GM12891 (cell line): ENCODE measurements around the gene HOXC5.

Source experiments
- DNase-seq: peaks from one replicate; pipeline ENCODE4 v3.0.0; 2011; ENCODE audit warnings: low spot score; ENCODE audit not compliant: insufficient read length
- FAIRE-seq: peaks from 2 replicates; lab custom pipeline; 2011; peaks lifted over from hg19 to GRCh38; lab: Jason Lieb, UNC
- PAX5 ChIP-seq: IDR thresholded peaks from 2 replicates; pipeline ENCODE4 v1.6.1; 2011; ENCODE audit warnings: low read length, moderate library complexity, mild to moderate bottlenecking; ENCODE audit not compliant: insufficient read depth, severe bottlenecking
- POLR2A ChIP-seq: IDR thresholded peaks from 2 replicates; pipeline ENCODE4 v1.6.1; 2011; ENCODE audit warnings: low read depth, low read length, control low read depth
- POLR2AphosphoS5 ChIP-seq: IDR thresholded peaks from 2 replicates; pipeline ENCODE4 v1.6.1; 2011; ENCODE audit warnings: low read depth, low read length, control low read depth
- POU2F2 ChIP-seq: IDR thresholded peaks from 2 replicates; pipeline ENCODE4 v1.6.1; 2011; ENCODE audit warnings: low read depth, mild to moderate bottlenecking, control low read depth, low read length, moderate library complexity
- SPI1 ChIP-seq: IDR thresholded peaks from 2 replicates; pipeline ENCODE4 v1.6.1; 2011; ENCODE audit warnings: low read depth, low read length, control low read depth
- TAF1 ChIP-seq: IDR thresholded peaks from 2 replicates; pipeline ENCODE4 v1.6.1; 2011; ENCODE audit warnings: low read depth, low read length, control low read depth

The HOXC5 gene

DNA sequence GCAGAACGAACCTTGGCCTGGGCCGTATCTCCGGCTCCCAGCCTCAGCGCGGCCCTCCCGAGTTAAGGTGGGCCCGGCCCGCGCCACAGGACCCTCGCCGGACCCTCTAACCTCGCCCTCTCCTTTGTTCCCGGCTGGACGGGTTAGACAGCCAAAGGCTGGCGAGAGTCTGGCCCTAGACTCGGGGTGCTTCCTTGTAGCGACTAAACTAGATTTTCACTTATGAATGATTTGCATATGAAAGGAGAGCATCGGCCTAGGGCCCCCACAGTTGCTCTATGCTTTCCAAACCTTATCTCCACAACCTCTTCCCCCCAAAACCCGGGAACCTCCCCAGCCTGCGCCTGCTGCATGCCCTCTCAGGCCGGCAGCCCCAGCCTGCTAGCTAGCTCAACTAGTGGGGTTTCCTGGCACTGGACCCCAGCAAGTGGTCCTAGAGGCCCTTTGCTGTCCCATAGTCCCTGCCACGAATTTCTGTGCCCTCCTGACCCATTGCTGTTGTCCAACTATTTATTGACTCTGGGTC lies 2.0 kb downstream of the HOXC5 start:
- FAIRE-seq: no peak
- TF ChIP-seq POLR2AphosphoS5 (no peak), SPI1 (no peak), POU2F2 (no peak), TAF1 (no peak), POLR2A (no peak), PAX5 (no peak)
- no peak for DNase-seq

DNA sequence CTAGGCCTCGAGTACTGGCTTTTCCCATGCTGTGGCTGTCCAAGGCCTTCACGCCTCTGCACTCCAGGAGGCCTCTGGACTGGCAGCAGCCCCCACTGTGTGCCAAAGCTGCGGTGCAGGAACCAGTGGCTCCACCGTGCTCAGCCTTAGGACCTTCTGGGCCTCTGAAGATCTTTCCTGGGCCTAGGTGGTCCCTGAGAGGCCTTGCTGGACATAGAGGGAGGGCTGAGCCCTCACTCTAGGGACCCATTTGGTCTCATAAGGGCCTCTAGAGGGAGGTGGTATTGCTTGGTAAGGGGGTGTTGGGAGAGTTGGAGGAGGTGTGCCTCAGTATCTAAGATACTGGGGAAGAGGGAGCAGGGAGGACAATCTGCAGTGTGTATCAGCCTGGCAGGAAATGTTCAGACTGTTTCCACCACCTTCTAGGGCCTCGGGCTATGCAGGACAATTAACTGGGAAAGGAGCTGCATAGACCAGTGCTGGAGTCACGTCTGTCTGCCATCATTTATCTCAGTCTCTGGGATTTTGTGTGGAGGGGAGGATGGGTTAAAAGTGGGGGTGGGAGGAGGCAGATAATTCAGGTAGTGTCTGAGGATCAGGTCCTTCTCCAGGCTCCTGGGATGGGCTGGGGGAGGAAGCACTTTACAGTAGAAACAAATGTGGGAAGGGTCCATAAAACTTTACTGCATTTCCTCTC lies 2.9 kb downstream of the HOXC5 start:
- TF ChIP-seq SPI1 (no peak), POLR2A (no peak), POU2F2 (no peak), POLR2AphosphoS5 (no peak), TAF1 (no peak), PAX5 (no peak)
- DNase-seq (no peak), FAIRE-seq (no peak)

DNA sequence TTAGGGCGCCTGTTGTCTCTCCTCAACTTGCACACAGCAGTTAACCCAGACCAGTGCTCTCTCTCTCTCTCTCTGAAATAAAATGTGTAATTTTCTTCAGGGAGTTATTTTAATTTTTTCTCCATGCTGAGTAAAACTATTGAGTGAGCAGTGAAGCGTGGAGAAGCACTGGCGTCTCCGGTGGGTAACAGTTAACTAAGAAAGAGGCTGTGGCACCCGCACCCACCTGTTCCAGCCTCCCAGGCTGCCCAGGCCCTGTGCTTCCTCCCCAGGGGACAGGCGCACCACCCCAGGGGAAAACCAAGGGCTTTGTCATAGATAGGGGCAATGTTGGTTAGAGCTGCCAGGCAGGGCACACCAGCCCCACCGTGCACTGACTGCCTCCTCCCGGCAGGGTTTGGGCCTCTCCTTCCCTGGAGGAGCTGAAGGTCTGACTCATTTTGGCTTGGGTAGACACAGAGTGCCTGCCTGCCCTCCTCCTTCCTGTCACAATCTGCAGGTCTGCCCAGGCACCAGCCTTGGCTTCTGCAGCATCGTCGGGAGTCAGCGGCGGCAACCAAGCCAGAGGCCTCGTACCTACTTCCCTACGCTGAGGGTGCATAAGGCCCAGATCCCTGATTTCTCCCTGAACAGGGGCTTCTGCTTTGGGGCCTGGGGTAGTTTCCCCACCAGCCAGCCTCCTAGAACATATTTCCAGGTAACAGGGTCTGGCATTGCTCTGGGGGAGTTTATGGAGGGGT lies 3.9 kb downstream of the HOXC5 start:
- FAIRE-seq (no peak), DNase-seq (no peak)
- TF ChIP-seq PAX5: no peak
- no peak for TF ChIP-seq SPI1
- no peak for TF ChIP-seq POLR2A
- no peak for TF ChIP-seq TAF1
- TF ChIP-seq POLR2AphosphoS5: no peak
- no peak for TF ChIP-seq POU2F2

DNA sequence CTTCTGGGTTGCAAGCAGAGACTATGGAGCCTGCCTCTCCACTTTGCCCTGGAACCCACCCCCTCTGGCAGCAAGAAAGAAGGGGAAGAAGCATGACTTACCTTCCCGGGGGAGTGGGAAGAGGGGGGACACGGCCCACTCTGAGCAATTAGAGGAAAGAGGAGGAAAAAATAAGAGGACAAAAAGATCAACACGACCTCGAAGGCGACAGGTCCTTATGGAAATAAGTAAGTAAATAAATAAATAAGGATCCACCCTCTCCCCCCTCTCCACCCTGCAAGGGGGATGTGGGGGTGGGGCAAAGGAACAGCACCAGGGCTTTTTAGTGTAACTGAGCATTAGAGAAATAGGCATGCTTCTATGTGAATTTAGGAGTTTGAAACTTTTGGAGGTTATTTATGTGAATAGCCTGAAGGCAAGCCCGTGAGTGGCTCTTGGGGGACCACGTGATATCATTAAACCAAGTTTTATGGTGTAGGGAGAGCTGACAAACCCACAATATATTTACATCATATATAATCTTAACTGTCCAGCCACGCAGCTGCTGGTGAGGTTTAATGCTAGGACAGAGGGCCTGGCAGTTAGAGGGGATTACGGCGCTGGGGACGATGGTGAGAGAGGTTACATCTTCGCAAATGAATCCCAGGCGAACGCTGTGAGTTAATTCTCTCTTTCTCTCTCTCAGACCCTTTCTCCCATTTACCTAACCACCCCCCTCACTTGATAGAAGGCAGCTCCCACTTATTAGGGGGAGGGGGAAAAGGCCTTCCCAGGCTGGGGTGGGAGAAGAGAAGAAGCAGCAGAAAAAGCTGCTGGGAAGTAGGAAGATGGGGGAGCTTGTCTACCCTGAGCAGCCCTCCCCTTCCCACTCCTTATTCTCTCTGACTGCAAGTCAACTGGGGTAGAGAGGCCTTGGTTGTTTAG lies 4.8 kb downstream of the HOXC5 start:
- DNase-seq (no peak), FAIRE-seq (no peak)
- TF ChIP-seq SPI1 (no peak), POLR2A (no peak), POU2F2 (no peak), POLR2AphosphoS5 (no peak), PAX5 (no peak), TAF1 (no peak)

DNA sequence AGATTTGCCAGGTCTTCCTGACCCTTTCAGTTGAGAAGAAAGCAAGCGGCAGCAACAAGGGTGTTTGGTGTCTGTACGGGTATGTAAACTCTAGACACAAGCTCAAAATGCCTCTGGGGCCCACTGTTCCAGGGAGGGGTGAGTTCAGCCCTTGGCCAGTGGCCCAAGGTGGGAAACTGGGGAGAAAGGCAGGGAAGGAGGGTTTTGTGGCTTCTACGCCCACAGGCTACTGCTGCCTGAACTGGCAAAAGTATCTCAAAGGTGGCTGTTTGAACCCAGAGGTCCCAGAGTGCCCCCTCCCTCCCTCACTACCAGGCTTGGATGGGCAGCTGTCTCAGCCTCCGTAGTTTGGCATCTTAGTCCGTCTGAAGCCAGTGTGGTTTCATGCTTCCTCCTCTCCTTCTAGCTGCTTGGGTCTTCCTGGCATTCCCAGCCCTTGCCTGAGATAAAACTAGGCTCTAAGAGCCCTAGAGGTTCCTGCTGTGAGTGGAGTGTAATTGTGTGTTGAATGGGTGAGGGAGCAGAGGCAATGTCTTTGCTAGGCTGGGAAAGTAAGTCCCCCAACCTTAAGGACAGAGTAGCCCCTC lies 5.5 kb downstream of the HOXC5 start:
- FAIRE-seq: no peak
- no peak for TF ChIP-seq PAX5
- no peak for TF ChIP-seq POLR2AphosphoS5
- TF ChIP-seq POU2F2: no peak
- no peak for TF ChIP-seq SPI1
- no peak for TF ChIP-seq TAF1
- TF ChIP-seq POLR2A: no peak

DNA sequence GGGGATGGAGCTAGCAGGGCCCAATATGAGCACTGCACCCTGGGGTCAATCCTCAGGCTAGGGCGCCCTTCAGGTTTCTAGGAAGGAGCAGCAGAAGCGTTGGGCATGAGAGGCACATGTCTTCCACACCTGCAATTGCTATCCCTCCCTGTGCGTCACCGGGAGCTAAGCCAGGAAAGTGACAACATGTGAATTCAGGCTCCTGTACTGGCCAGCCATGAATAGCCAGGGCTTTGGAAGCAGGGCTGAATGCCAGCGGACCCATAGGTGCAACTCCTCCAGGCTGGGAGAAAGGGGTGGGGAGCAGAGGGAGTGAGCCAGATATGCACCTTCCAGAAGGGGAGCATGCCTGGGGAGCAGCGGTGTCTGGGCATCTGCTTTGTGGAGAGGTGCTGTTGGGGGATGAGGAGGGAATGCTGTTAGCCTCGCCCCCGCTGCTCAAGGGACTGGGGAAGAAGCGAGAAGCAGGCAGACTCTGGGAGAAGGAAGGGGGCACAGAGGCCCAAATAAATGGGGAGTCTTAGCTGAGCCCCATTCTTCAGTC lies 6.1 kb downstream of the HOXC5 start:
- no peak for TF ChIP-seq POLR2A
- TF ChIP-seq POU2F2: no peak
- TF ChIP-seq POLR2AphosphoS5: no peak
- DNase-seq (no peak), FAIRE-seq (no peak)

More for the DNA sequence above, 5.5 kb downstream of the HOXC5 start:
- DNase-seq: no peak

DNA sequence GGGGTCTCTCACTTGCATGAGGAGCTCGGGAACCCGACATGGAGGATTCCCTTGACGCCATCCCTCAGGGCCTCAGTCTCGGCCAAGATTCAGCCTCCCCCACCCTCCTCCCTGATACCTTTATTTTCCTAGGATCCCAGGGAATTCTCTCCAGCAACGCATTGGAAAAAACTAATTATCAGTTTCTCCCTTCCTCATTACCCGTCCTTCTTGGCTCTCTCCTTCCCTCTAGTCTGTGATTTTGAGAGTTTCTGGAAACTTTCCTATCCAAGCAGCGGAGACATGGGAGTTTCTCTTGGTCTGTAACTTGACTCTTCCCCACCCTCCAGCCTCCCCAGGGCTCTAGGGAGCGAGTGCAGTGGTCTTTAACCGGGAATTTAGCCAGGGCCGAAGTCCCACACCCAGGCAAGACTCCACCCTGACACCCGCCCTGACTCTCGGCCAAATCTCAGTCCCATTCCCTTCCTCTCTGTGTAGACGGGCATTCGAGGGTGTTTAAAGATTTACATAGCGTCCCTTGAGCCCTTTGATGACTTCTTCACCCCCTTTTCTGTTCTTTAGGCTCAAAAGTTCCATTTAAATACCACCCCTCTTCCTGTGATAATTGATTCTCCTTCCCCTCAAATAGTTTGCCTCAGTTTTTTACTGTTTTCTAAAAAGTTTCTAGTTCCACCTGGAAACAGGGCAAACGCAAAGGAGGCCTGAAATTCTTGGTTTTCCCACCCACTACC lies 6.7 kb downstream of the HOXC5 start:
- FAIRE-seq (no peak), DNase-seq (no peak)
- TF ChIP-seq TAF1 (no peak), POU2F2 (no peak), POLR2AphosphoS5 (no peak), POLR2A (no peak)

DNA sequence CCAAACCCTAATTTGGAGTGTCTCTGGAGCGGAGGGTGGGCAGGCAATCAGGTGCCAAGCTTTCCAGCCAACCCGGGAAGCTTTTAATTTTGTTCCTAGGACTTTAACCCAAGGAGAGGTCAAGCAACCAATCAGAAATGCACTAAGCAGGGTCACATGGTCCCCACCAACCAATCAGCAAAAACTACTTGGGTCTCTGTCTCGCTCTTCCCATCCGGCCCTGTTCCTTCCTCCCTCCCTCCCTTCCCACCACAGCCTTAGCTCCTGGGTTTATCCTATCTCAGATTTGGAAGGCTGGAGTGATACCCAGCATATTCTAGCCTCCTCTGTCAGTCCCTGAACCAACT lies 7.3 kb downstream of the HOXC5 start:
- no peak for DNase-seq
- TF ChIP-seq POLR2AphosphoS5 (no peak), POLR2A (no peak), TAF1 (no peak), SPI1 (no peak), POU2F2 (no peak), PAX5 (no peak)
- FAIRE-seq: no peak

DNA sequence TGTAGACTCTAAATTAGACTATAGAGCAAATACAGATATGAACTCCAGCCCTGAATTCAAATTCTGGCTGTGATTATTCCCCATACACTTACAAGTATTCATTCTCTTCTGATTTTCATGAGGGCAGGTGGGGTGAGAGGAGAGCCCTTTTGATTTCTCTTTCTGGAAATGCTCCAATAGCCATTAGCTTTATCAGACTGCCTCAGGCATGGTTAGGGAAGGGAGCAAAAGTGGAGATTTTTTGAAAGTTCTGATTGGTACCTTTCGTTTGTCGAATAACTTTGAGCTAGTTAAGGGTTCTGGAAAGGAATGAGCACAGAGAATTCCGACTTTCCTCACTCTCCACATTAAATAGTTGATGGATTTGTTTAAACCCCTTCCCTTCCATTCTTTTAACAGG lies 7.8 kb downstream of the HOXC5 start:
- FAIRE-seq (no peak), DNase-seq (no peak)
- TF ChIP-seq TAF1 (no peak), POU2F2 (no peak), SPI1 (no peak), PAX5 (no peak), POLR2AphosphoS5 (no peak), POLR2A (no peak)
